ENCODE data around the gene NR4A2.
"Not testable (repeated sequence)": the region's sequence is repeated elsewhere in the genome, so short reads cannot be mapped to it uniquely, and the experiment has no call there.

Gene NR4A2

GRCh38 chr2:156321243-156321904 lies 11.1 kb downstream of the NR4A2 start:
- DNase-seq (ENCODE audit: low read depth) = no peak

- no peak for DNase-seq (ENCODE audit: low read depth)
Measured at GRCh38 chr2:156320486-156321098, 11.9 kb downstream of the NR4A2 start.

- no peak for DNase-seq (ENCODE audit: low read depth)
Measured at GRCh38 chr2:156319811-156320485, 12.6 kb downstream of the NR4A2 start.

DNA sequence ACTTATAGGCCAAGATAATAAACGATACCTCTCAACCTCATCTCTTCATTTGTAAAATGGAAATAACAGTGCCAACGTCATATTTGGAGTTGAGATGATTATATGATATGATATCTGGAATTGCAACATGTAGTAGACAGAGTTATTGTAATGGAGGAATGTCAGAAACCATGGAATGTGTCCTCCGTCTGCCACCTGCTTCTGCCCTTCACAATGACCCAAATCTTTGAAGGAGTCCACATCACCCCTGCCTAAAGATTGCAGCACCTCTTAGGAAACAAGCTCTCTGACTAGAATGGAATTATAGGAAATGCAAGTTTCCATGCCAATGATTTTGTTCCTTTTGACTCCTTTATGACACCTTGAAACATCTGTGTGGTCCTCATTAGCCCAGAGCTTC lies 14.9 kb downstream of the NR4A2 start:
- no peak for DNase-seq (ENCODE audit: low read depth)

DNA sequence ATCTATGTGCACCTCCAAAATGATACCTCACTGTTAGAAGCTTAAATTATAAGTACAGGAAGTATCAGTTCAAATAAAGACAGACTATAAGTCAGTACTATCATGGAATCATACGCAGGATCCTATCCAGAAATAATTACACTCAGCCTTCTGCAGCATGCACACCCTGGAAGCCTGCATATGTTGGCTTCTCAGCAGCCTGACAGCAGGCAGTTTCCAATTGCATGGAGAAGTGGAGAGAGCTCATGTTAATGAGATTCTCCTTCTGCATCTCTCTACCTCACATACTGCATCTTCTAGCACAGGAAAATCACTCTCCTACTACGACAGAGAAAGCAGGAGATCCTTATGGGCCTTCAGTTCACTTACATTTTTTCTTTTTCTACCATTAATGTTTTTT lies 20.5 kb downstream of the NR4A2 start:
- no peak for DNase-seq (ENCODE audit: low read depth)

GRCh38 chr2:156310773-156311172 lies 21.7 kb downstream of the NR4A2 start:
- no peak for DNase-seq (ENCODE audit: low read depth)

DNA sequence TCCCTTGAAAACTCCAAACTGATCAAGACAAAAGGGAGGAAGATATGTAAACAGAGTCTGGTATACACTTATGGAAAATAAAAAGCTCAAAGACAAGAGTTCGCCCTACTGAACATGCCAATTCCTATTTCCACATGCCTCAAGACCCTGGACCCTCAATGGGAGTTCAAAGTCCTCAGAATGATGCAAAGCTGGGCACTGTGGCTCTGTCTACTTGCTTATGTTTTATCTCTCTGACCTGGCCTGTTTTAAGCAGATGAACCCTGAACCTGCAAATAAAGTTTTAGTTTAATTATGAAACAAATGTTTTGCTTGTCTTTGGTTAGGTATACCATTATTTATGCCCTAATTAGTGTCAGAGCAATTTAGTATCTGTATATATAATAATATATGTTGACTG lies 22.6 kb downstream of the NR4A2 start:
- no peak for DNase-seq (ENCODE audit: low read depth)

GRCh38 chr2:156309167-156309566 lies 23.4 kb downstream of the NR4A2 start:
- DNase-seq (ENCODE audit: low read depth) = no peak

DNA sequence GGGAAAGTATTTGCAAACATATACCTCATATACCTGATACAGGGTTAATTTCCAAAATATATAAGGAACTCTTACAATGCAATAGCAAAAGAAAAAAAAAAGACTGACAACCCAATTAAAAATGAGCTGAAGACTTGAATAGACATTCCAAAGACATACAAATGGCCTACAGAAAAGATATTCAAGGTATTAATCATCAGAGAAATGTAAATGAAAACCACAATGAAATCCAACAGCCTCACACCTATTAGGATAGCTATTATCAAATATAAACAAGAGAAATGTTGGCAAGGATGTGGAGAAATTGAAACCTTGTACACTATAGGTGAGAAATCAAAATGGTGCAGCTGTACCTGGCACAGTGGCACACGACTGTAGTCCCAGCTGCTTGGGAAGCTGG lies 25.7 kb downstream of the NR4A2 start:
- no peak for DNase-seq (ENCODE audit: low read depth)

DNA sequence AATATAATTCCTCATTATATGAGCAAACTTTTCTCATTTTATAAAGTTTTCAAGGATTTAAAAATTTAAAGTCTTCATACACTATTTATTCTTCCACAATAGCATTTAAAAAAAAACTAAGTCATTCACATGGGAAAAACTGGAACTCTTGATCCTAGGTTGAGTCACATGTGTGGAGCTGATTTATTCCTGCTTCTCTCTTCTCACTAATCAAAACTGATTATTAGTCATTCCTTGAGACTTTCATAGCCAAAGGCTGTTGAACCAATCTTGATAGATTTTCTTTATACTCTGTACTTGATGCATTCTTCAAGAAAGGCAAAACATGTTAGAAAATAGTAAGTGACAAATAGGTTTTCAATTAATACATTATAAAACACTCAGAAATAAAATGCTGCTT lies 27.4 kb downstream of the NR4A2 start:
- no peak for DNase-seq (ENCODE audit: low read depth)

- DNase-seq (ENCODE audit: low read depth) = no peak
Measured at GRCh38 chr2:156300337-156300736, 32.2 kb downstream of the NR4A2 start.

GRCh38 chr2:156294945-156295580 lies 37.5 kb downstream of the NR4A2 start:
- peak; percentile 4 for DNase-seq (ENCODE audit: low read depth)

DNA sequence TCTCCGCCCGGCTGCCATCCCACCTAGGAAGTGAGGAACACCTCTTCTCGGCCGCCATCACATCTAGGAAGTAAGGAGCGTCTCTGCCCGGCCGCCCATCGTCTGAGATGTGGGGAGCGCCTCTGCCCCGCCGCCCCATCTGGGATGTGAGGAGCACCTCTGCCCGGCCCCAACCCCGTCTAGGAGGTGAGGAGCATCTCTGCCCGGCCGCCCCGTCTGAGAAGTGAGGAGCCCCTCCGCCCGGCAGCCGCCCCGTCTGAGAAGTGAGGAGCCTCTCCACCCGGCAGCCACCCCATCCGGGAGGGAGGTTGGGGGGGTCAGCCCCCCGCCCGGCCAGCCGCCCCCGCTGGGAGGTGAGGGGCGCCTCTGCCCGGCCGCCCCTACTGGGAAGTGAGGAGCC lies 39.1 kb downstream of the NR4A2 start:
- DNase-seq (ENCODE audit: low read depth) = not testable (repeated sequence)

GRCh38 chr2:156279446-156280150 lies 52.9 kb downstream of the NR4A2 start:
- no peak for DNase-seq (ENCODE audit: low read depth)

Measured in HS-5 (cell line).